T-helper 1 cell (primary cell): ENCODE measurements around the gene NFIL3.

Experiments used
- DNase-seq, 5 donors: peaks; one replicate each; pipeline ENCODE4 v3.0.0-alpha.2; 2012 to 2020

The NFIL3 gene

DNA sequence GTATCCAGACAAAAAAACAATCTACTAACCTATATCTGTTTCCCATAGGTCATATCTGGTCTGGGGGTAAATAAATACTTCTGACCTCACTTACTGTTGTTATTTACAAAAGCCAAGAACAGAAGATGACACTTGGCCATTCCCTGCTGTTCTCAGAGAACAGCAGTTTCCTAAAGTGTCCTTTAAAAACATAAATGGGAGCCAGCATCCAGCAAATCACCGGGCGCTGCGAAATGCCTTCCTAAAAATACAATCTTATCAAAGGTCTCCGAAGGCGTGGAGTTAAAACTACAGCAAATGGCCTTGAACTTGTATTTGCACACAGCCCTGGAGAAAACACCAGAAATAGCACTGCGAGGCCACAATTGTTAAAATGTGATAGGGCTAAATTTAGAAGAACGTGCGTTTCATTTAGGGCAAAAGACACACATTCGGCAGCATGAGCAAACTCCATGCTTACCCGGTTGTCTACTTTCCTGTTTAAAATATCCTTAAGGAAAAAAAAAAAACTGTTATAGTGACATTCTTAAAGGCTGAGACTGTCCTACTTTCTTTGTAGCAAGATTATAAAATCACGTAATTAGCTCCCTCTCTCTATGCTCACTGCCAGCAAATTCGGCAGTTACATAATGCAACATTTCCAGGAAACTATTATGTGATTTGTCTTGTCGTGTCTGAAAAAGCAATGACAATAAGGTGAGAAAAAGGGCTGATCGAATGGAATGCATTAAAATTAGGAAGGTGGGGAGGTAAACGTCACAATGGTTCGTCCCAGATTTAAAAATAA lies 1.5 kb downstream of the NFIL3 start:
- peak in 1 of 5 donors; percentile 33 for DNase-seq

GRCh38 chr9:91421128-91421765 lies 2.4 kb downstream of the NFIL3 start:
- DNase-seq: no peak

DNA sequence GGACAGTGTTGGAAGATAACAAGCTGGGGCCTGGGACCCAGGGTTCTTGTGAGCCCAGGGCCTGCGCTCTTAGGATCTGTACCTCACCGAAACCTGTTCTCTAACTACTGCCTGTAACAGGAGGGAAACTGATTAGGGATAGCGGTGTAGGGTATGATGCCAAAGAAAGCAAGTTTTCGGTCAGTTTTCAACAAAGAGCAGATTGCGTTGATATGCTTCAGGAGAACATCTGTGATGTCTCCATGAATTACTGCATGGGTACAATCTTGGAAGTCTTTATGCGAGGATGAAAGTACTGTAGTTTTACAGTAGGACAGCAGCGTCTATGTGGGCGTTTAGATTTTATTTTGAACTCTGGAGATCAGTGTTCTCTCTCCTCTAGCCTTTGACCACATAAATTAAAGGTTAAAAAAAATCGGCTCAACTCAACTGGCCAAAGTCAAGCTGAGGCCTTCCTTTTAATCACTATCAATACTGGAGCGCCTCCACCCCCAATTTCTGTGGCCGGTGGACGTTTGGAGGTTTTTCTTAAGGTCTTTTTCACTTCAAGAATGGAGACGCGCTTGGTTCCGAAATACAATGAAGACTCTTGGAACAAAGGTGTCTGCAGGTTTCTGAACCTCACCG lies 3.0 kb downstream of the NFIL3 start:
- no peak for DNase-seq

DNA sequence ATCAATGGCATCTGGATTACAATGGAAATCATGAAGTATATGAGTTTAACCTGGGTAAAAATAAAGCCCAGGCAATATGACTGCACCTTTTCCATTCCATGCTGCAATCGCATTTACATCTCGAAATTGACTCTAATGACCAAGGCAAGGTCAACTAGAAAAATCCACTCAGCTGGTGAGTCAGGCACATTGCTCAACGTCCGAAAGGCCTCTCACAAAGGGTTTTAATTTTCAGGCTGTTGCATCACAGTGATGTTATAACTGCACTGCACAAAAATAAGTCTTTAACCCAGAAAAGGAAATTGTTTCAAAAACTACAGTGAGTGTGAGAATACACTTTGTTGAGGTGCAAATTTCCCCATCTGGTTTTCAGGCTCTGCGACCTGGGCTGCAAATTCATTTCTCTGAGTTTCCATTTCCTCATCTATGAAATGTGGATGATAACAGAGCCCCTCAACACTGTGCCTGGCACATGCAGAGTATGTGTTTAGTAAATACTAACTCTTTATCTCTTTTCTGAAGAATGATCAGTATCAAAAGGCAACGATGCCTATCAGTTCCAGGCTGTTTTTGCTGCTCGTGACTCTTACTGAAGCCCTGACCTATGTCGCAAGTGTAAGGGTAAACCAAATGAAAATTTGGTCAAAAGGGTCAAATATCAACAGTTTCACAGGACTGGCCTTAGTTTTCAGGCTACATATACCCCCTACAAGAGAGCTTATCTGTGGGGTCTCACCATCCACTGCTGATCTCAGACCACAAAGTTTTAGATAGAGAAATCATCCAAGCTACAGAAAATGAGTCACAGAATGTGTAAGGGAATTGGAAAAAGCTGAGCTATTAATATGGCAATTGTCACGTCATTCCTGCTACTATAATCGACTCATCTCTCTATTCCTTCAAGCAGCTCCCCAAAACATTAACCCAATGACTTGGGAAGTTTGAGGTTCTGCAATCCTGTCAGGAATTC lies 4.1 kb downstream of the NFIL3 start:
- peak in 1 of 5 donors; percentile 70 for DNase-seq

GRCh38 chr9:91418215-91418610 lies 5.4 kb downstream of the NFIL3 start:
- DNase-seq: no peak

- DNase-seq: no peak
Observed at GRCh38 chr9:91417602-91418214, 5.9 kb downstream of the NFIL3 start.

GRCh38 chr9:91416096-91416712 lies 7.4 kb downstream of the NFIL3 start:
- DNase-seq: no peak

DNA sequence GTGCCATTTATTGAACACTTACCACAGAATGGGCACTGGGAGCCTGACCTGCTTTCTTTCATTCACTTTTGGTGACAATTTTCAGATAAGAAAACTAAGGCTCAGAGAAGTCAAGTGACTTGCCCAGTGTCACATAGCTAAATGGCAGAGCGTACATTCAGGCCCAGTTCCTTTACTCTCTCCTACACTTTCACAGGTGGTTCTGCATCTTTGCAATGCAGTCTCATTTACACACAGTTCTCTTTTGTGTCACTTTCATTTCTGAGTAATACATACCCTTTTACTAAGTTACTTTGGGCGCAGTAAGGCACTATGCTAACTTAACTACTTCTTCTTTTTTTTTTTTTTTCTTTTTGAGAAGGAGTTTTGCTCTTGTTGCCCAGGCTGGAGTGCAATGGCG lies 8.3 kb downstream of the NFIL3 start:
- peak in 1 of 5 donors; percentile 76 for DNase-seq

GRCh38 chr9:91412941-91413340 lies 10.7 kb downstream of the NFIL3 start:
- no peak for DNase-seq

GRCh38 chr9:91411096-91411771 lies 12.4 kb downstream of the NFIL3 start:
- no peak for DNase-seq

DNA sequence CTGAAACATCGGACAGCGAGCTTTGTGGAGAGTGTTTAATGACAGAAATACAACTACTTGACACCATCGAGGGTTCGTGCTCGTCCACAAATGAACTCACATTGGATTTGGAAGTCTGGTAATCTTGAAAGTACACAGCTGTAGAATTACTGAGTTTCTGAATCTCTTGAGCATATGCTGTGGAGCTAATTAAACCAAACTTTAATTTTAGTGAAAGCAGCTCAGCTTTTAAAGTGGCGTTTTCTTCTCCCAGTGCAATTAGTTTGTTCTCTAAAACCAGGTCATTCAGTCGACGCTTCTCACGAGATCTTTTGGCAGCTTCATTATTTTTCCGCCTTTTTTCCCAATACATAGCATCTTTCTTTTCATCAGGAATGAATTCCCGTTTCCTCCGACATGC lies 13.5 kb downstream of the NFIL3 start:
- no peak for DNase-seq

DNA sequence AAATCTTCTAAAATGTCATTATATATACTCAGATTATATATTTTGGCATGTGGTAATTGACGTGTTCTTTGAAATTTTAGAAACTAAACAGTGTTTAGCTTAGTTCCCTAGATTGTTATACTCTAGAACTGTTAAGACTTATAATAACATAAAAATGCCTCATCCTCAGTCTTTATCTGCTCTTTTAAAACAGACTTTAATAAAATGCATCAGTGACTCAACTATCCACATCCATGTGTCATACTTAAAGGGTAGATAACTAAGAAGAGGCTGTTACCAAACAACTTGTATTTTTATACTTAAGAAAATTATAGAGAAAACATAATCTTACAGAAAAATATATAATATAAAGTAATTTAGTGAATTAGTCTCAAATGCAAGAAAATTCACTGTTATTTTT lies 15.2 kb downstream of the NFIL3 start:
- no peak for DNase-seq

DNA sequence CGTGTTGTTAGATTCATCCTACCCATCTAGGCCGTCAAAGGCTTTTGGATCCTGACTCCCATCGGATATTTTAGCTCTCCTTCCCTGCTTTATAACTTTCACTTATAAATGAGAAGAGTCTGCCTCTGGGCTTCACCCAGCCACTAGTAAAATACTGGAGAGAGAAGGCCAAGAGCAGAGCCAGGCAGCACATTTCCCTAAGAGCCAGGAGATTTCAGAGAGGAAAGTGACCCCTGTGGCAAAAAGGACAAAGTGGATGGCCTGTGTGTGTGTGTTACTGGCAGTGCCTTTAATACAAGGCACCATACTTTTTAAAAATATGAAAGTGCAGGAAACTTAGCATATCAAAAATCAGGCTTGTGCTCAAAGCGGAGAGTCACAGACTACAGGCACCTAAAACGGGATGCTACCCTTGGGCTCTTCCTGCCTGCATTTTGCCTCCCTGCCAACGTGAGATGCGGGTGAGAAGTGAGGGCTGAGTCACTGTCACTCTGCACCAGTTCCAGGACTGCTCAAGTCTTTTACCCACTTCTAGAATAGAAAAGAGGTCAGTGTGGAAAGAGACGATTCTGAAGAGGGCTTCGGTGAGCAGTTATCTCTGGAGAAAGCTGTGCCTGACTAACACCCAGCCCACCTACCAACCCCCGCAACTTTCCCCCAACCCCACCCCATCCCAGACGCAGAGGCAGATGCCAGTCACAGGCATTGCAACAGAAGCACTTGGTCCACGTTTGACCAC lies 15.9 kb downstream of the NFIL3 start:
- no peak for DNase-seq

DNA sequence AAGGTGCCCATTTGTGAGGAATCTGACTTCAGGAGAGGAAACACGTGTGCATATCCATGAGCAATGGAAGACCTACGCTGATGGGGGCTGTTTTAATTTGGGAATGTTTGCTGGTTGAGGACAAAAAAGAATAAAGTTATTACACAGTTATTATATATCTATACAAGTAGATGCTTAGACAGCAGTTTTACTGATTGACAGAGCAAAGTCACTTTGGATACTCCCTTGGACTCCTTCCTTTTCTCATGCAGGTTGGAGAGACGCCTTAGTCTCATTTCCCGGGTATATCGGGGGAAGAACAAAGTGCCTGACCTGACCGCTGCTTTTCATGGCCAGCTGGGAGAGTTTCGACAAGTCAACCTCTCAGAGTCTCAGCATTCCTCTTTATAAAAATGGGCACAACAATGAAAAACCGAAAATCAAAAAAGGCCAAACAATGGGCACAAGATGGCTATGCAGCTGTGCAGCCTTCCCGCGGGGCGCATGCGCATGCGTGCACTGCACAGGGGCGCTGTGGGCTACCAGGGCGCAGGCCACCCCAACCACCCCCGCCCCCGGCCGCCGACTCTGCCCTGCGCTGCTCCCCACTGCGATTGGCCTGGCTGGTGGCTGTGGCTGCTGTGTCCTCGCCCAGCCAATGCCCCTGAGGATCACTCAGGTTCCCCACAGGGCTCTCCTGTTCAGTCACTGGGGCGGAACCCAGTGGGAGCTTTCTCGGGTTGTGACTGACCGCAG lies 18.1 kb downstream of the NFIL3 start:
- DNase-seq: no peak

DNA sequence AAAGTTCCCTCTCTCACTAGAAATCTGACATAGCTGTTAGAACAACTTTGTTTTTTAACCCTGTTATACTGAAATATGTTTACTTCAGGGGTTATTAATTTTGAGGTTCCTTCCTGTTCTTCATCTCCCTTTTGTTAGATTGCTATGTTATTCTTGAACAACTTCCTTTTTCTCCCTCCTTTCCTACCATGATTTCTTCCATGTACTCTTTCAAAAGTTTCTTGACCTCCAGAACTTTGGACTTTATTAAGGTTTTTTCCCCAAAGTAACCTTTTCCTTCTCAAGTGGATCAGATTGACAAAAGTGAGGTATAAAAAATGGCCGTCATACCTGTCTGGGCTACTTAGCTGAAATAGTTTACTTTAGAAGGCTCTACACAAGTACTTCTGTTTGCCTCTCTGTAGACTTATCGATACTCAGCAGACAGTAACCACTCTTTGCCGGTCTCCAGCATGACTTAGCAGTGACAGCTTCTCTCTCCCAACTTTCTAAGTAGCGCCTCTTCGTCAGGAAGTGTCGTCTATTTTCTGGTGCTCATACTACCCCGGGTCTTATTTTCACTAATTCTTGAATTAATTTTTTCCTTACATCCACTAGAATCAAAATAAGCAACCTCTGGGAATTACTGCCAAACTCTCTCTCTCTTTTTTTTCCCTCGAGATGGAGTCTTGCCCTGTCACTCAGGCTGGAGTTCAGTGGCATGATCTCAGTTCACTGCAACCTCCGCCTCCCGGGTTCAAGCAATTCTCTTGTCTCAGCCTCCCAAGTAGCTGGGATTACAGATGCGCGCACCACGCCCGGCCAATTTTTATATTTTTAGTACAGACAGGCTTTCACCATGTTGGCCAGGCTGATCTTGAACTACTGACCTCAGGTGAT lies 19.7 kb downstream of the NFIL3 start:
- DNase-seq: no peak

DNA sequence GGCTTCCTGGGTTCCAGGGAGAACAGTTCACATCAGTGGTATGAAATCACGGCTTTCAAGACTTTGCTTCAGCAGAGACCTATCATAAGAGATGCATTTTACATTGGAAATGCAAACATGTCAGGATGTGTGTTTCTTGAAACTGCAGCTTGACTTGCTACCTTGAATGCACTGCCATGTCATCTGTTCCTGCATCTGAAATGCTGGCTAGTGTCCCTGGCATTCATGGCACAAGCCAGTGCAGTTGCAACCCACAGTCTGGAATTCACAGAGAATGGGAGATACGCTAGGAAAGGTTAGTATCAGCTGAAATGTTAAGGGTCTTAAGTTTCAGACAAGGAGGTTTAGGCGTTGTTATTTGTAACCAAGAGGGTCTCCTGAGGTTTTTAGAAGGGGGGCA lies 24.7 kb downstream of the NFIL3 start:
- no peak for DNase-seq

DNA sequence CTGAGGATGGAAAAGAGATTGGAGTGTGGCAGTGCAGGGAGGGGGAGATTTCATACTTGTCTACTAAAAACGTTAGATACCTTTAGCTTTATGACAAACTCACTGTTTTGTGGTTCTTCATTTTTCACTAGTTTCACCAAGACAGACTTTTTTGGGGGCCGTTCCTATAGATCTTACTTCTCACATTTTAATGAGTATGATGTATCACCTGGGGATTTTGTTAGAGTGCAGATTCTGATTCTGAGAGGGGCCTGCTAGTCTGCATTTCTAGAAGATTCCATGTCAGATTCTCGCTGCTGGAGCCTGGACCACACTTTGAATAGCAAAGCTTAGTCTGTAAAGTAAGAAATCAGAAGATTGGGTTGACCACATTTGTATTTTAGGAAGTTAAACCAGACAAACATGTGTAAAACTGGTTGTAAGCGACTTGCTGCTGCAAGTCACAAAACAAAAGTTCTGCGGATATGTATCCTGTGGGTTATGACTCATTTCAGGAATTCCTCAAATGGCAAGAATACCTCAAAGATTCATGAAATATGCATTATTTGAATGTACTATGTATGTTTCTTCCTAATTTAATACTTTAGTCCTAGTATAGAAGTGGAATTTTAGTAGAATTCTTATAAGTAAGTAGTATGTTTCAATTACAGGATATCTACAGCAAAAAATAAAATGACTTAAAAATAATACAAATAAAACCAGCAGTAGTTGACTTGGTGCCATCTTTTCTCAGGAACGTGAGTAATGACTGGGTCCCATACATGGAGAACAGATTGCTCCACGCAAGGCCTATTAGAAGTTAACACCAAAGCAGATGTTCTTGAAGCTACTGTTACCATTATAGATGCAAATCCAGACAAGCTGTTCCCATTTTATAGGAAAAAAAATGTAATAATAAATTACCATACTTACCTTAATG lies 27.8 kb downstream of the NFIL3 start:
- DNase-seq: peak in 1 of 5 donors; percentile 89
